HepG2 (cell line): ENCODE results near the gene RTP2. TPM values are rescaled to one million over a fixed set of nuclear protein-coding genes. Genes with fewer than 3 reads are reported as not detected.
A peak's percentile ranks its signal among the peaks of the same experiment; 100 is the strongest.

Source experiments
- AGO2 ChIP-seq: fragments of 200-400 bp; formaldehyde crosslinking; optimal IDR thresholded peaks from 2 replicates; pipeline ENCODE3; 2017; ENCODE audit warnings: mild to moderate bottlenecking, low read depth, low read length, moderate library complexity
- BHLHE40 ChIP-seq: IDR thresholded peaks from 2 replicates; pipeline ENCODE4 v1.6.1; 2011; ENCODE audit warnings: low read length, improper control_type of control experiment
- CEBPG ChIP-seq: IDR thresholded peaks from 2 replicates; pipeline ENCODE4 v1.6.1; 2016
- HCFC1 ChIP-seq: fragments of 150-350 bp; IDR thresholded peaks from 2 replicates; pipeline ENCODE4 v1.6.1; 2014; ENCODE audit warnings: low read depth, low read length
- NFKB2 ChIP-seq: sonication (generic); formaldehyde crosslinking; IDR thresholded peaks from 2 replicates; pipeline ENCODE4 v1.4.0; 2020; ENCODE audit warnings: missing genetic modification reagents, borderline replicate concordance
- SATB2 ChIP-seq: sonication (generic); formaldehyde crosslinking; IDR thresholded peaks from 2 replicates; pipeline ENCODE4 v1.5.0; 2020; ENCODE audit warnings: missing genetic modification reagents
- SNAPC2 ChIP-seq: sonication (generic); formaldehyde crosslinking; IDR thresholded peaks from 2 replicates; pipeline ENCODE4 v1.8.1; 2022; ENCODE audit warnings: mild to moderate bottlenecking, missing genetic modification reagents
- SOX13 ChIP-seq, 3 experiments: fragments of 450-650 bp in 1 of 3; sonication (generic) in 1 of 3; formaldehyde crosslinking in 1 of 3; IDR thresholded peaks in 2 of 3; conservative IDR thresholded peaks in 1 of 3; 2 replicates each; pipeline versions ENCODE4 v1.5.0 to v1.6.1; 2016 to 2020; ENCODE audit warnings: antibody characterized with exemption in 1 of 3, mild to moderate bottlenecking in 1 of 3, missing compliant biosample characterization in 1 of 3, missing genetic modification reagents in 1 of 3, moderate library complexity in 1 of 3
- TEAD3 ChIP-seq: optimal IDR thresholded peaks from 2 replicates; pipeline ENCODE3; 2016; ENCODE audit warnings: borderline replicate concordance
- TIGD3 ChIP-seq: sonication (generic); formaldehyde crosslinking; IDR thresholded peaks from 2 replicates; pipeline ENCODE4 v1.5.1; 2020; ENCODE audit warnings: mild to moderate bottlenecking, missing genetic modification reagents, borderline replicate concordance
- TP53 ChIP-seq: sonication (generic); formaldehyde crosslinking; conservative IDR thresholded peaks from 2 replicates; pipeline ENCODE4 v1.4.0; 2020; ENCODE audit warnings: missing genetic modification reagents
- ZBED4 ChIP-seq: sonication (generic); formaldehyde crosslinking; IDR thresholded peaks from 2 replicates; pipeline ENCODE4 v1.4.0; 2020; ENCODE audit warnings: missing genetic modification reagents, borderline replicate concordance
- ZBTB39 ChIP-seq: sonication (generic); formaldehyde crosslinking; IDR thresholded peaks from 2 replicates; pipeline ENCODE4 v1.5.0; 2020; ENCODE audit warnings: missing genetic modification reagents
- ZNF547 ChIP-seq: sonication (generic); formaldehyde crosslinking; IDR thresholded peaks from 2 replicates; pipeline ENCODE4 v1.5.1; 2020; ENCODE audit warnings: mild to moderate bottlenecking, missing genetic modification reagents
- ZNF749 ChIP-seq: sonication (generic); formaldehyde crosslinking; IDR thresholded peaks from 2 replicates; pipeline ENCODE4 v1.8.0; 2022; ENCODE audit warnings: mild to moderate bottlenecking, missing genetic modification reagents, moderate library complexity, borderline replicate concordance
- polyA plus RNA-seq, 8 experiments: library from polyadenylated mRNA; depleted of rRNA in 3 of 8; stranded (reverse) in 7 of 8; unstranded in 1 of 8; fragments of >200 nt; fragmentation: Illumina TruSeq in 4 of 8; extraction: Trizol in 4 of 8; gene quantifications; 2 replicates each; pipeline versions ENCODE4 v1.2.1 to v1.2.3, GENCODE V29; 2011 to 2016; ENCODE audit warnings: low read depth in 4 of 8, missing spikeins in 1 of 8, mixed read lengths in 1 of 8; ENCODE audit not compliant: insufficient read depth in 1 of 8
- total RNA-seq, 5 experiments: library from RNA; depleted of rRNA; stranded (reverse); fragments of >200 nt; fragmentation: Illumina TruSeq; extraction: Trizol; gene quantifications; 2 replicates each; pipeline ENCODE4 v1.2.3, GENCODE V29; 2016; ENCODE audit warnings: low read depth in 1 of 5
- TF ChIP-seq, protein P1 (sequence below): sonication (generic); formaldehyde crosslinking; conservative IDR thresholded peaks from 2 replicates; pipeline ENCODE4 v1.4.0; 2020; ENCODE audit warnings: missing genetic modification reagents
- TF ChIP-seq, protein P2 (sequence below): sonication (generic); formaldehyde crosslinking; IDR thresholded peaks from 2 replicates; pipeline ENCODE4 v1.8.1; 2023; ENCODE audit warnings: mild to moderate bottlenecking, inconsistent platforms, moderate library complexity, missing genetic modification reagents, borderline replicate concordance

The RTP2 gene
- total and polyA plus RNA-seq, 2 of the 13 experiments (the other 11 are each of a cell fraction or from before 2014, with no cell fraction given), result not detected

GRCh38 chr3:187745201-187746058 is 43.1 kb upstream of the RTP2 start, which contains the start of gene BCL6 (continued):
- peak; percentile 61; the same call in 1 of the 2 replicates for TF ChIP-seq ZBED4 (CRISPR knock-in tag)
- TF ChIP-seq ZNF749 (CRISPR knock-in tag), result peak; percentile 54; the same call in 1 of the 2 replicates
- TF ChIP-seq HCFC1, result 0 out of 2 replicates have a peak, but pooled peaks have one; percentile 32
- TF ChIP-seq ZBTB39 (CRISPR knock-in tag), result no peak
- TF ChIP-seq CEBPG (CRISPR knock-in tag), result peak; percentile 93
- peak; percentile 86; the same call in 1 of the 2 replicates for TF ChIP-seq TP53 (CRISPR knock-in tag)
- peak; percentile 55 for TF ChIP-seq TEAD3 (CRISPR knock-in tag)
- TF ChIP-seq TIGD3 (CRISPR knock-in tag), result no peak
- no peak; the same call in 1 of the 2 replicates for TF ChIP-seq ZNF547
- peak; percentile 95 for TF ChIP-seq SATB2 (CRISPR knock-in tag)
- TF ChIP-seq, protein P1, sequence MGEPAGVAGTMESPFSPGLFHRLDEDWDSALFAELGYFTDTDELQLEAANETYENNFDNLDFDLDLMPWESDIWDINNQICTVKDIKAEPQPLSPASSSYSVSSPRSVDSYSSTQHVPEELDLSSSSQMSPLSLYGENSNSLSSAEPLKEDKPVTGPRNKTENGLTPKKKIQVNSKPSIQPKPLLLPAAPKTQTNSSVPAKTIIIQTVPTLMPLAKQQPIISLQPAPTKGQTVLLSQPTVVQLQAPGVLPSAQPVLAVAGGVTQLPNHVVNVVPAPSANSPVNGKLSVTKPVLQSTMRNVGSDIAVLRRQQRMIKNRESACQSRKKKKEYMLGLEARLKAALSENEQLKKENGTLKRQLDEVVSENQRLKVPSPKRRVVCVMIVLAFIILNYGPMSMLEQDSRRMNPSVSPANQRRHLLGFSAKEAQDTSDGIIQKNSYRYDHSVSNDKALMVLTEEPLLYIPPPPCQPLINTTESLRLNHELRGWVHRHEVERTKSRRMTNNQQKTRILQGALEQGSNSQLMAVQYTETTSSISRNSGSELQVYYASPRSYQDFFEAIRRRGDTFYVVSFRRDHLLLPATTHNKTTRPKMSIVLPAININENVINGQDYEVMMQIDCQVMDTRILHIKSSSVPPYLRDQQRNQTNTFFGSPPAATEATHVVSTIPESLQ (CRISPR knock-in tag), result no peak
- peak; percentile 97 for TF ChIP-seq BHLHE40
- TF ChIP-seq SOX13 (IDR thresholded peaks at IDR 0.05), result no peak
- peak in 1 of 2 experiments; percentile 71; a peak in 2 of 4 replicates for TF ChIP-seq SOX13 (CRISPR knock-in tag; conservative IDR thresholded peaks at IDR 0.05 in 1 of 2, IDR thresholded peaks at IDR 0.05 in 1 of 2)
- TF ChIP-seq AGO2, result no peak
- TF ChIP-seq, protein P2, sequence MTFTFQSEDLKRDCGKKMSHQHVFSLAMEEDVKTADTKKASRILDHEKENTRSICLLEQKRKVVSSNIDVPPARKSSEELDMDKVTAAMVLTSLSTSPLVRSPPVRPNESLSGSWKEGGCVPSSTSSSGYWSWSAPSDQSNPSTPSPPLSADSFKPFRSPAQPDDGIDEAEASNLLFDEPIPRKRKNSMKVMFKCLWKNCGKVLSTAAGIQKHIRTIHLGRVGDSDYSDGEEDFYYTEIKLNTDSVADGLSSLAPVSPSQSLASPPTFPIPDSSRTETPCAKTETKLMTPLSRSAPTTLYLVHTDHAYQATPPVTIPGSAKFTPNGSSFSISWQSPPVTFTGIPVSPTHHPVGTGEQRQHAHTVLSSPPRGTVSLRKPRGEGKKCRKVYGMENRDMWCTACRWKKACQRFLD (CRISPR knock-in tag), result no peak
- 0 out of 2 replicates have a peak, but pooled peaks have one; percentile 31 for TF ChIP-seq SNAPC2 (CRISPR knock-in tag)
- TF ChIP-seq NFKB2 (CRISPR knock-in tag), result peak; percentile 85
